Activated T-cell treated with anti-CD3 and anti-CD28 coated beads, Interleukin-2, amount 50 U/mL, for 72 hours (primary cell): ENCODE data around the gene KIAA2012. TPM values are rescaled to one million over a fixed set of nuclear protein-coding genes. Genes with fewer than 3 reads are reported as not detected.
"Not testable (repeated sequence)": the region's sequence is repeated elsewhere in the genome, so short reads cannot be mapped to it uniquely, and the experiment has no call there.

ENCODE experiments used
- ATAC-seq, 2 donors: fragments of 150-1000 bp; cut with Tn5 transposase; replicated peaks in 1 of 2; 2 replicates each; pipeline ENCODE4 v1.10.0; 2021; ENCODE audit warnings: moderate library complexity in 2 of 2, mild to moderate bottlenecking in 1 of 2
- DNase-seq, 2 donors: peaks; one replicate each; pipeline ENCODE4 v3.0.0; 2021 to 2022; ENCODE audit warnings: mixed read lengths in 1 of 2
- H3K27ac Mint-ChIP-seq: one replicate; pipeline ENCODE4 v1.8.0; 2022; ENCODE audit warnings: mild to moderate bottlenecking, moderate library complexity, mixed read lengths
- H3K27me3 Mint-ChIP-seq: one replicate; pipeline ENCODE4 v1.8.0; 2022; ENCODE audit warnings: low read depth, mixed read lengths
- H3K36me3 Mint-ChIP-seq, 2 donors: one replicate each; pipeline ENCODE4 v1.8.0; 2022; ENCODE audit warnings: mixed read lengths in 2 of 2, mild to moderate bottlenecking in 1 of 2; ENCODE audit not compliant: insufficient read depth in 2 of 2
- H3K4me1 Mint-ChIP-seq: one replicate; pipeline ENCODE4 v1.8.0; 2022; ENCODE audit warnings: low read depth, mixed read lengths
- H3K4me3 Mint-ChIP-seq, 2 donors: one replicate each; pipeline ENCODE4 v1.8.0; 2022; ENCODE audit warnings: mild to moderate bottlenecking in 2 of 2, mixed read lengths in 2 of 2, moderate library complexity in 2 of 2
- H3K9me3 Mint-ChIP-seq, 2 donors: one replicate each; pipeline ENCODE4 v1.8.0; 2022; ENCODE audit warnings: mixed read lengths in 2 of 2
- total RNA-seq, 2 donors: library from RNA; stranded (reverse); gene quantifications; one replicate each; pipeline ENCODE4 v1.2.3, GENCODE V29; 2022

Gene KIAA2012
- total RNA-seq, 2 donors from 2014 or later: not detected

GRCh38 chr2:202136039-202136438, 63.0 kb downstream of the KIAA2012 start:
- not testable (repeated sequence) for H3K27me3 Mint-ChIP-seq, H3K36me3 Mint-ChIP-seq, H3K4me1 Mint-ChIP-seq, H3K27ac Mint-ChIP-seq, DNase-seq, H3K4me3 Mint-ChIP-seq, ATAC-seq, H3K9me3 Mint-ChIP-seq

- ATAC-seq: no peak
- H3K9me3 Mint-ChIP-seq: no peaks in the 10 kb centered on the region
- H3K27ac Mint-ChIP-seq: no peak overlapping the region
Measured at GRCh38 chr2:202136526-202136925, 63.5 kb downstream of the KIAA2012 start.

GRCh38 chr2:202140522-202141252, 67.6 kb downstream of the KIAA2012 start:
- Mint-ChIP-seq H3K27ac (no peak overlapping the region), H3K4me1 (peaks cover 11% of the 10 kb centered on the region), H3K9me3 (no peaks in the 10 kb centered on the region), H3K4me3 (no peak overlapping the region), H3K36me3 (no peaks in the 10 kb centered on the region), H3K27me3 (peaks cover 8% of the 10 kb centered on the region)
- ATAC-seq: no peak
- no peak for DNase-seq

More at GRCh38 chr2:202136526-202136925, 63.5 kb downstream of the KIAA2012 start:
- no peaks in the 10 kb centered on the region for H3K27me3 Mint-ChIP-seq
- no peak overlapping the region for H3K4me3 Mint-ChIP-seq
- no peaks in the 10 kb centered on the region for H3K36me3 Mint-ChIP-seq
- DNase-seq: no peak
- no peaks in the 10 kb centered on the region for H3K4me1 Mint-ChIP-seq

- DNase-seq (no peak), ATAC-seq (no peak)
- Mint-ChIP-seq H3K4me3 (no peak overlapping the region), H3K36me3 (no peaks in the 10 kb centered on the region), H3K9me3 (no peaks in the 10 kb centered on the region), H3K27me3 (peaks cover 8% of the 10 kb centered on the region), H3K27ac (no peak overlapping the region), H3K4me1 (peaks cover 11% of the 10 kb centered on the region)
Measured at GRCh38 chr2:202141329-202141947, 68.4 kb downstream of the KIAA2012 start.

GRCh38 chr2:202142540-202142939, 69.5 kb downstream of the KIAA2012 start:
- peaks cover 11% of the 10 kb centered on the region for H3K4me1 Mint-ChIP-seq
- H3K27ac Mint-ChIP-seq: no peak overlapping the region
- no peaks in the 10 kb centered on the region for H3K9me3 Mint-ChIP-seq
- H3K27me3 Mint-ChIP-seq: peaks cover 8% of the 10 kb centered on the region
- ATAC-seq (no peak), DNase-seq (no peak)
- H3K36me3 Mint-ChIP-seq: no peaks in the 10 kb centered on the region
- H3K4me3 Mint-ChIP-seq: no peak overlapping the region

GRCh38 chr2:202147775-202148174, 74.7 kb downstream of the KIAA2012 start:
- no peaks in the 10 kb centered on the region for H3K9me3 Mint-ChIP-seq

GRCh38 chr2:202148515-202149154, 75.6 kb downstream of the KIAA2012 start:
- Mint-ChIP-seq H3K4me1 (peaks cover 11% of the 10 kb centered on the region), H3K4me3 (no peak overlapping the region), H3K27me3 (peaks cover 8% of the 10 kb centered on the region), H3K27ac (no peak overlapping the region), H3K36me3 (no peaks in the 10 kb centered on the region), H3K9me3 (no peaks in the 10 kb centered on the region)
- DNase-seq (no peak), ATAC-seq (no peak)

More at GRCh38 chr2:202147775-202148174, 74.7 kb downstream of the KIAA2012 start:
- Mint-ChIP-seq H3K36me3 (no peaks in the 10 kb centered on the region), H3K27ac (no peak overlapping the region), H3K27me3 (peaks cover 8% of the 10 kb centered on the region), H3K4me1 (peaks cover 11% of the 10 kb centered on the region), H3K4me3 (no peak overlapping the region)
- DNase-seq (no peak), ATAC-seq (no peak)

GRCh38 chr2:202149155-202149762, 76.2 kb downstream of the KIAA2012 start:
- H3K36me3 Mint-ChIP-seq: no peaks in the 10 kb centered on the region
- peaks cover 9% of the 10 kb centered on the region for H3K27me3 Mint-ChIP-seq
- H3K27ac Mint-ChIP-seq: no peak overlapping the region
- no peak overlapping the region for H3K4me3 Mint-ChIP-seq
- H3K9me3 Mint-ChIP-seq: no peaks in the 10 kb centered on the region
- no peak for DNase-seq
- peaks cover 11% of the 10 kb centered on the region for H3K4me1 Mint-ChIP-seq
- ATAC-seq: no peak

GRCh38 chr2:202149936-202150335, 76.9 kb downstream of the KIAA2012 start:
- H3K27ac Mint-ChIP-seq: no peak overlapping the region
- no peak overlapping the region for H3K4me3 Mint-ChIP-seq
- H3K36me3 Mint-ChIP-seq: no peaks in the 10 kb centered on the region
- no peak for ATAC-seq
- H3K27me3 Mint-ChIP-seq: peaks cover 9% of the 10 kb centered on the region
- no peak for DNase-seq
- H3K9me3 Mint-ChIP-seq: no peaks in the 10 kb centered on the region
- peaks cover 4% of the 10 kb centered on the region for H3K4me1 Mint-ChIP-seq

GRCh38 chr2:202152104-202152715, 79.2 kb downstream of the KIAA2012 start:
- no peak for ATAC-seq
- DNase-seq: no peak
- Mint-ChIP-seq H3K27ac (no peak overlapping the region), H3K9me3 (no peaks in the 10 kb centered on the region), H3K4me3 (no peak overlapping the region), H3K36me3 (no peaks in the 10 kb centered on the region), H3K4me1 (no peaks in the 10 kb centered on the region), H3K27me3 (peaks cover 9% of the 10 kb centered on the region)

GRCh38 chr2:202154613-202155012, 81.6 kb downstream of the KIAA2012 start:
- Mint-ChIP-seq H3K4me1 (no peaks in the 10 kb centered on the region), H3K4me3 (no peak overlapping the region), H3K9me3 (no peaks in the 10 kb centered on the region), H3K27ac (no peak overlapping the region), H3K27me3 (peaks cover 9% of the 10 kb centered on the region), H3K36me3 (no peaks in the 10 kb centered on the region)
- no peak for DNase-seq
- ATAC-seq: no peak

GRCh38 chr2:202157211-202157990, 84.3 kb downstream of the KIAA2012 start:
- Mint-ChIP-seq H3K27me3 (peaks cover 9% of the 10 kb centered on the region), H3K36me3 (no peaks in the 10 kb centered on the region), H3K4me1 (peaks cover 16% of the 10 kb centered on the region), H3K9me3 (no peaks in the 10 kb centered on the region), H3K4me3 (no peak overlapping the region), H3K27ac (no peak overlapping the region)
- DNase-seq (no peak), ATAC-seq (no peak)
